SKM-1 treated with dmso at 0.1 percent for 144 hours (cell line): Measurements from ENCODE around the gene PAGE4.

Experiments used
- DNase-seq: peaks from one replicate; lab custom pipeline; 2025; ENCODE audit not compliant: unreplicated experiment; lab: John Stamatoyannopoulos, UW

Gene PAGE4, protein sequence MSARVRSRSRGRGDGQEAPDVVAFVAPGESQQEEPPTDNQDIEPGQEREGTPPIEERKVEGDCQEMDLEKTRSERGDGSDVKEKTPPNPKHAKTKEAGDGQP

DNA sequence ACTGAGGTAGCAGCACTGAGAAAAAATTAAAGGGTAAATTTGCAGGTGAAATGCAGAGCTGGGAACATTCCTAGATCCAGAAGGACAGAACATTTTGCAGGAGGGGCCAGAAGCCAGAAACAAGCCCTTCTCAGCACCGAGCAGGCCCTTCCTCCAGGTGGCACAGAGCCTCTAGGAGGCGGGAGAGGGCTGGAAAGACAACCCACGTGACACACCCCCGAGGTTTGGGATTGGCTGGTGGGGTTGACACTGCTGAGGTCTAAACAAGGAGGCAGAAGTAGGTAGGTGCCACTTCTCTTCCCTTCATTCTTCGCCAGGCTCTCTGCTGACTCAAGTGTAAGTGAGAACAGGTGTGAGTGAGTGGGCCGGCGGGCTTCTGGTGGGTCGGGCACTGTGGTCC lies at the start of gene PAGE4:
Gene PAGE4, plus strand, starts transcription at position 288 of the 400 bp plus-strand sequence. CDS start 1,126 bp downstream, outside the sequence.
- DNase-seq = no peak

DNA sequence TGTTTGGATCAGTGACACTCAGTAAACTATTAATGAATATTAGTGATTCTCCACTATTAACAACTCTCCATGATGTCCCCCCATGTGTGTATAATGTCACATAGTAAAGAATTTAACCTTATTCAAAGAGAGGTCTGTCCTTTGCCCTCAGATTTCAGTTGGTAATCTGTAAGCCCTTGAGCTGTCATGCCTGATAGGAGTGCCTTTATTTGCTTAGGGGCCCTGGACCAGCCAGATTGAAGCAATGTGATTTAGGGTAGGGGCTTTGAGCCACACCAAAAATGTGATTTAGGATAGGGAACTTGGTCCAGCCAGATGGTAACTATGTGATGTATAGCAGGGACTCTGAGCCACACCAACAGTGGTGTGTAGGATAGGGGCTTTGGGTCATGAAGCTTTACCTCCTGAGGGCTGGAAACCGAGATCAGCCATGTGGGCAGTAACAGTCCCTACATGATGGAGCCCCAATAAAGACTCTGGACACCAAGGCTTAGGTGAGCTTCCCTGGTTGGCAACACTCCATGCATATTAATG lies 44.3 kb upstream of the PAGE4 start:
- no peak for DNase-seq

DNA sequence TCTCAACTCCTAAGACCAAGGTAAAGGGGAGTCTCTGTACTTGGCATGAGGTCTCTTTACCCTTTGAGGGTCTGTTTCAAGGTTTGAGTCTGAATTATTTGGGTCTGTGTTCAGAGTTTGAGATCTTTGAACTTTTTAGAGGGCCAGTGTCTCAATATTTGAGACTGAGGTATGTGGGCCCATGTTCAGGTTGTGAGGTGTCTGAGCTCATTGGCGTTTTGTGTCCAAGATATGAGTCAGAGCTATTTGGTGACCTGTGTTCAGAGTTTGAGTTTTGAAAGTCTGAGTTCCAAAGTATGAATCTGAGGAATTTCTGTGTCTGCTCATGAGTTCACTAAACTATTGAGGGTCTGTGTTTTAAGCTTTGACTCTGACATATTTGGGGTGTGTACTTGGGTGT lies 36.7 kb upstream of the PAGE4 start:
- DNase-seq = no peak

DNA sequence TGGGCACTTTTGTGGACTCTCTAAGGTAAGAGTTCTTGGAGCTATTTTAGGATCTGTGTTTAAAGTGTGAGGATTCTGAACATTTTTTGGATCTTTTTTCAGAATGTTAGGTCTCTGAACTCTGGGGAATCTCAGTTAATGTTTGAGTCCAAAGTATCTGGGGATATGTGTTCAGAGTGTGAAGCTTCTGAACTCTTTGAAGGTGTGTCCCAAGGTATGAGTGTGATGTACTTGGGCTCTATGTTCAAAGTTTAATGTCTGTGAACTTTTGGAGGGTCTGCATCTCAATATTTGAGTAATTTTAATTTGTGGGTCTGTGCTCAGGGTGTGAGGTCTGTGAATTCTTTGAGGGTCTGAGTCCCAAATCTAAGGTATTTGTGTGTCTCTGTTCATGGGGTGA lies 35.4 kb upstream of the PAGE4 start:
- no peak for DNase-seq

DNA sequence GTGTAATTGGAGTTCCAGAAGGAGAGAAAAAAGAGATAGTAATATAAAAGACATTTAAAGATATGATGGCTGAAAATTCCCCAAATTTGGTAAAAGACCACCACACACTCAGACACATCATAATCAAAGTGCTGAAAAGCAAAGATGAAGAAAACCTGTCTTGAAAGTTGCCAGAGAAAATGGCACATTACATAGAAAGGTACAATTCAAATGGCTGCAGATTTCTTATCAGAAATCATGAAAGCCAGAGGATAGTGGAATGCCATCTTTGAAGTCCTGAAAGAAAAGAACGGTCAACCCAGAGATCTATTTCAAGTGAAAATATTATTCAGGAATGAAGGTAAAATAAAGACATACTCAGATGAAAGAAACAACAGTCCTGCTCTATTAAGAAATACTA lies 29.3 kb upstream of the PAGE4 start:
- DNase-seq = no peak

DNA sequence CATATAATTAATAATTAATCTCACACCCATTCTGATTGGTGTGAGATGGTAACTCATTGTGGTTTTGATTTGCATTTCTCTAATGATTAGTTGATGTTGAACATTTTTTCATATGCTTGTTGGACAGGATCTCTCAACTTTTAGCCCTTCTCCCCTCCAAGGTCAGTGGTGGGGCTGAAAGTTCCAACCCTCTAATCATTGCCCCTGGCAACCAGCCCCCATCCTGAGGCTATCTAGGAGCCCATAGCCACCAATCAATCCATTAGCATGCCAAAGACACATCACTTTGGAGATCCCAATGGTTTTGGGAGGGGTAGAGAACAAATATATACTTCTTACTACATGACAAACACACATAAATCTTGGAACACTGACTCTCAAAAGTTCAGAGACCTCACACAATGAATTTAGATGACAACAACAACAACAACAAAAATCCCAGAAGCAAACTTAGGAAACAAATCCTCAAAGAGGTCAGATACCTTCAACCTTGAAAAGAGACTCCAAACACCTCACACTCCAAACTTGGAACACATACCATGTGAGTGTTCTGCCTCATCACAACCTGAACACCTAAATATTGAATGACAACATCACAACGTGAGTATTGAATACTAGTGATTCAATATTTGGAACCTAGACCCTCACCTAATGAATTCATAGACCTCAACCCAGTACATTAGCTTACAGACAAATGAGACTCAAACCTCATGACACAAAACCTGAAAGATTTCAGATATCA lies 19.0 kb upstream of the PAGE4 start:
- DNase-seq = no peak

DNA sequence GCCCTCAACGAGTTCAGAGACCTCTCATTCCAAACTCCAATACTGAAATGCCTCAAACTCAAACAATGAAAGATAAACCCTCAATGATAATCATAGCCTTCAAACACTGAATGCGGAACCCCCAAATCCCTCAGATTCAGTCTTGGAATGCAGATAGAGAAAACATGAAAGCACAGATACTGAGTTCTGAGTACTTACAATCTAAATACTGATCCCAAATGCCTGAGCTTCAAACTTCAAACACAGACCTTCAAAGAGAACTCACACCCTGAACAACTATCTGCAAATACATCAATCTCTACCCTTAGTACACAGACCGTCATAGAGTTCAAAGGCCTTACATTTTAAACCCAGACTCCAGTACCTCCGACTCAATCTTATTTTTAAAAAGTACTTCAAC lies 16.9 kb upstream of the PAGE4 start:
- DNase-seq = no peak

DNA sequence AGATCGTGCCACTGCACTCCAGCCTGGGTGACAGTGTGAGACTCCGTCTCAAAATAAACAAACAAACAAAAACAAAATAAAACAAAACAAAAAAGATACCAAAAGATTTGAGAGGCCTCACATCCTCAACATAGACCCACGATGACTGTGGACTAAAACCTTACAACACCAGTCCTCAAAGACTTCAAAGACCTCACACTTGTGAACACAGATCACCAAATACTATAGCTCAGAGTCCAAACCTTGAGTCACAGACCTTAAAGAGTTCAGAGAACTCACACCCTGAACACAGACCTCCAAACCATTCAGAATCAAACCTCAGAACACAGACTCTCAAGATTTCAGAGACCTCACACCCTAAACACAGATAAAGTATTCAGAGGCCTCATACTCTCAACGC lies 12.7 kb upstream of the PAGE4 start:
- DNase-seq = no peak

DNA sequence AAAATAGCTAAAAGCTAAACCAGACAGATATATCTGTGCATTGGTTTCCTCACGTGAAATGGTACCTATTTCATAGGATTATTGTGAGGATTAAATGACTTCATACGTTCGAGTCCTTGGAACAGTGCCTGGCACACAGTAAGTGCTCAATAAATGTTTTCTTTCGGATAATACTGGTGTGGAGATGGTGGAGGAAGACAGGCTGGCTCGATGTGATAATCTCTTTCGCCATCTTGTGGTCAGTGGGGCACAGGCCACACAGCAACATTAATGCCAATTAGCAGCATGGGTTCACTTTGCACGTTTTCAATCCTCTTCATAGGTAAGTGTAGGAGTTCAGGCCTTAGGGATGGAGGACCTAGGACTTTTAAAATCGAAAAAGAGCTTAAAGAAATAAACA lies 9.3 kb downstream of the PAGE4 start:
- peak; percentile 17 for DNase-seq

DNA sequence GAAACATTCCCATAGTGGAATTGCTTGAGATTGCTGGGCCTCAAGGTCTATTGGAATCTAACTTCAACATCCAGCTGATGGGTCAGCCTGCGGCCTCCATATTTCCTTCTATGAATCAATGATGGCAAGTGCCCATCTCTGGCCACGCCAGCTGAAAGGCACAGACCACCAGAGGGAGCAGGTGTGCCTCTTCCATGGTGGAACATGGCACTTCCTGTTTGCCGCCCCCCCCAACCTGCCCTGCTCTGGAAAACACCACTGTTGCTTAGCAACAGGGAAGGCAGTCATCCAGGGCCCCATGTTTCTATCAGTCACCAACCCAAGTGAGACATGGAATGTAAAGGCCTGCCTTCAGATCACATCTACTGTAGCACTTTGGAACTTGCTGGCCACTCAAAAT lies 11.6 kb downstream of the PAGE4 start:
- DNase-seq = peak; percentile 6

DNA sequence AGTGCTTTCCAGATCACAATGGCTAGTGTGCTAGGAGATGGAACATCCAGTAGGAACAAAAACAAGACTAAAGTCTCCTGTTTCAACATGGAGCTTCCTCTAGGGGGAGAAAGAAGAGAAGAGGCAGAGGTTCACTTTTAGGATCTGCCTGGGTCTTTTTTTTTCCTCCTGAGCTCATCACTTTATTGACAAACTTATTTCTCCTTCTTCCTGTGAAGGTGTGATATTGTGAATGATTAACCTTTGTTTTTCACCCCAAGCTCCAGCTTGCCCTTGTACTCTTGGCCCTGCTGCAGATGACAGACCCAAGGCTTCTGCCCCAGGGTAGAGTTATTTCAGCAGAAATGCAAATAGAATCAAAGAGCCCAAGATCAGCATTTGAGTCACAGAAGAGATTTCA lies 13.5 kb downstream of the PAGE4 start:
- DNase-seq = no peak

DNA sequence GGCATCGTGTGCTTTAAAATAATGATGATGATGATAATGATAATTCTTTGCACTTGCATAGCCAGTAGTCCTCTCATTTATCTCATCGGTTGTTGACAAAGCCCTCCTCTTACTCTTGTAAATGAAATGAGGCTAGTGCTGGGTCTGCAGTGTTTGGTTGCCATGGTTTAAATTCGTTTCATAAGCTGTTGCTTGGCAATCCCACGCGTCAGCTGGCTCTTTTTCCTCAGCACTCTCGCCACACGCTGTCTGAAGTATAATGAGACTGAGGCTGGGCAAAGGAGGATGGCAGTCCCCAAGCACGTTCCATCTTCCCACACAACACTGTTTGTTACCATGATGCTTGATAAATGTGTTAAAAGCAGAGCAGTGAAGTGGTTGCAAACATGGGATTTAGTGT lies 15.5 kb downstream of the PAGE4 start:
- DNase-seq = no peak

DNA sequence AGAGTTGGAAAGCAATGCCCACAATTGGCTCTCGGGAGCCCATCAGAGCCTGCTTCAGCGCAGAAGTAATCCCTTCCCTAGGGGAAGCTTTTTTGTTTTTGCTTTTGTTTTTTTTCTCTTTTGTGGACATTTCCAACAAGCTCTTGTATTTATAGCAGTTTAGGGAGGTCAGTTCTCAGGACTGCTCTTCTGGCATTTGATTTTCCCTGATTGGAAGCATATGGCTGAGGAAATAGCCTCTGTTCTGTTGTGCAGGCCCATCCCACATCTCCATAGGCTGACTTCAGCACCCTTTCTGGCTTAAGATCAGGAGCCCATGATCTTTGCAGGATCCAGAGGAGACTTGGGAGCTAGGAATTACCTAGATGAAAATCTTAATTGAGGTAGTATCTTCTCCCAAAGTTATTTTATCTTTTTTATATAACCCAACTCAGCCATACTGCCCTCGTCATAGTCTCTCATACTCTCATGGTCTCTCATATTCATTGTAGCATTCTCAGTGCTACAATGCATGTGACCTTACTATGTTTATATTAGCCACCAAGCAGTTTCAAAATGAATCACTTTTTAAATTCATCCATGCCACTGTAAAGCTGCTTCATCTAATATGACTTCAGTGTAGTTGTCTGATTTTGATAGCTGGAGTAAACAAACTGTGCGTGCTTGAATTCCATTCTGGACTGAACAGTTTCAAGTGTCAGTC lies 16.7 kb downstream of the PAGE4 start:
- no peak for DNase-seq

DNA sequence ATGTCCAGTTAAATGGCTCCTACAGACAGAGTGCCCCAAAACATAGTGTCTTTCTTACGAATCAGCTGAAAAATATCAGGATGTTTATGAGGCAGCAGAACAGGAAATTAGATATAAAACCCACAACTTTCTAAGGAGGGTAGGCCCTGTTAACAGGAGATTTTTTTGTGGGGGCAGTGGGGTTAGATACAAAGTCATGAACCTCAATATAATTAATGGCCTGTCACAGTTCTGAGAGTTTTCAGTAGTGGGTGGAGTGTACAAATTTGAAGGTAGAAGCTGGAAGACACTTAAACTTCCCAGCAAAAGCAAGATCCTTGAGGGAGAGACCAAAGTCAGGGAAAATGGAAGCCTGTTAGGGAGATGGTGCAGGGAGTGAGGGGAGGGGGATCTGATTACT lies 17.4 kb downstream of the PAGE4 start:
- no peak for DNase-seq

DNA sequence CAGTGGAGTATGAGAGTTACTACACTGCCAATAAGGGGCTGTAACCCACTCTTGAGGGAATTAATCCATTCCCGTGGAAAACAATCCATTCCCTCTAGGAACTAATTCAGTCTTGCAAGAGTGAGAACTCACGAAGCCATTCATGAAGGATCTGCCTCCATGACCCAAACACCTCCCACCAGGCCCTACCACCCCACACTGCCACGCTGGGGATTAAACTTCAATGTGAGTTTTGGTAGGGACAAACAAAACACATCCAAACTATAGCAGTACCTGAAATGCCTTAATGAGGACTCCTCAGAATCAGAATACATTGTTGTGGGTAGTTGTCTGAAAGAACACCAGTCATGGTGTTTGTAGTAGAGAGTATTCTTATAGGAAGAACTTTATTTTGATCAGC lies 19.2 kb downstream of the PAGE4 start:
- DNase-seq = no peak

DNA sequence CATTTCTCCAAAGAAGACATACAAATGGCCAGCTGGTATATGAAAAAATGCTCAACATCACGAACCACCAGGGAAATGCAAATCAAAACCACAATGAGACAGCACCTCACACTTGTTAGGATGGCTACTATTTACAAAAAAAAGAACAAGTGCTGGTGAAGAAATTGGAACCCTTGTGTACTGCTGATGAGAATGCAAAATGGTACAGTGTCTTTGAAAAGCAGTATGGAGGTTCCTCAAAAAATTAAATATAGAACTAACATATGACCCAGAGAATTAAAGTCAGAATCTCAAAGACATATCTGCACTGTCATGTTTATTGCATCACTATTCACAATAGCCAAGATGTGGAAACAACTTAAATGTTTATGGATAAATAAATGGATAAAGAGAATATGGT lies 20.9 kb downstream of the PAGE4 start:
- no peak for DNase-seq

DNA sequence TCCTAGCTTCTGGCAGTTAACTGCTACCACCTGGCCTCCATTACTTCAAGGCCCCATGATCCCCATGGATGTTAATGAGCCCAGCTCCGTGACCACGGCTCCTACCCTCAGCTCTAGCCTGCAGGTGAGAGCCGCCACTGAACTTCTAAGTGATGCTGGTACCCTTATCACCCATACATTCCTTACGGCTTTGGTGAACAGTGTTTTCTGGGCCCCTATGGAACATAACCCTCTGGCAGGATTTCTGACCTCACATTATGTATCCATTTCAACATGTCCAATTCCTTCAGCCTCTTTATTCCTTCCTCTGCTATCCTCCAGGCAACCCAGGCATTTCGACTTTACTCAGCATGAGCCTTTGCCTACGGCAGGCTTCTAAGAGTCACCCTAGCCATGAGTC lies 24.6 kb downstream of the PAGE4 start:
- DNase-seq = no peak

DNA sequence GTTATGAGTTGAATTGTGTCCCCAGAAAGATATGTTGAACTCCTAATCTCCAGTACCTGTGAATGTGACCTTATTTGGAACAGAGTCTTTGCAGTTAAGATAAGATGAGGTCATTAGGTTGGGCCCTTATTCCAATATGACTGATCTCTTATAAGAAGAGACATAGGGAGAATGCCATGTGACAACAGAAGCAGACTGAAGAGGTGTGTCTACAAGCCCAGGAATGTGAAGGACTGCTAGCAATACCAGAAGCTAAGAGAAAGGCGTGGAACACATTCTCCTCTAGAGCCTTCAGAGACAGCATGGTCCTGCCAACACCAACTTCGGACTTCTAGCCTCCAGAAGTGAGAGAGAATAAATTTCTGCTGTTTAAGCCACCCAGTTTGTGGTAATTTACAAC lies 27.7 kb downstream of the PAGE4 start:
- DNase-seq = no peak

DNA sequence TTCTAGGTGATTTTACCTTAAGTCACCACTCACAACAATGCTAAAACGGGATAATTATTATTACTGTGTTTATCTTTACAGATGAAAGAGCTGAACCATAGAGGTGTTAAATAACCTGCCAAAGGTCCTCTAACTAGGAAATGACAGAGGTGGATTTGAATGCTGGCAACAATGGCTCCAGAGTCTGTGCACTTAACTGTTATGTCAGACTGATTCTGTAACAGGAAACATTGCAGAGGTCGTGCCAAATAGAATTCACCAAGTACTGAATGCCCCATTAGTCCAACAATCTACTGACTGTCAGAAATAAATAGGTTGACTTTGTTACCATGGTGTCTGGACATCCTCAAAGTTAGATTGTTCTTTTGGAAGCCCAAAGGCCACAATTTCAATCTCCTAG lies 29.2 kb downstream of the PAGE4 start:
- no peak for DNase-seq

DNA sequence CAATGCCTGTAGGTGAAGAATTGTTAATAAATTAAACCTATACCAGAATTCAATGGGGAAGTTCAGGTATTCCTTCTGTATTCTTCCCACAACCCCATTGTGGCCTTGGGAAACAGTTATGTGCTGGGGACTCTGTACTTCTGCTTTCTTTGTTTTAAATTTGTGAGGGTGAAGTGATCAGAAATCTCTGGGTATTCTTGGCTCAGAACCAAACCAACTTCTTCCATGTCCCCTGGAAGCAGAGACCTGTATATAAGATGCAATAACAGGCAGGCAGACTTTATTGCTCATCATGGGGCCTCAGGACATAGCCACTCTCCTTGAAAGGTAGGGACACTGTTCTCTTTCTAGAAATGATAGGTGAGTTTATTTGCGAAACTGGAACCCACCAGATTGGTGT lies 30.4 kb downstream of the PAGE4 start:
- DNase-seq = no peak

DNA sequence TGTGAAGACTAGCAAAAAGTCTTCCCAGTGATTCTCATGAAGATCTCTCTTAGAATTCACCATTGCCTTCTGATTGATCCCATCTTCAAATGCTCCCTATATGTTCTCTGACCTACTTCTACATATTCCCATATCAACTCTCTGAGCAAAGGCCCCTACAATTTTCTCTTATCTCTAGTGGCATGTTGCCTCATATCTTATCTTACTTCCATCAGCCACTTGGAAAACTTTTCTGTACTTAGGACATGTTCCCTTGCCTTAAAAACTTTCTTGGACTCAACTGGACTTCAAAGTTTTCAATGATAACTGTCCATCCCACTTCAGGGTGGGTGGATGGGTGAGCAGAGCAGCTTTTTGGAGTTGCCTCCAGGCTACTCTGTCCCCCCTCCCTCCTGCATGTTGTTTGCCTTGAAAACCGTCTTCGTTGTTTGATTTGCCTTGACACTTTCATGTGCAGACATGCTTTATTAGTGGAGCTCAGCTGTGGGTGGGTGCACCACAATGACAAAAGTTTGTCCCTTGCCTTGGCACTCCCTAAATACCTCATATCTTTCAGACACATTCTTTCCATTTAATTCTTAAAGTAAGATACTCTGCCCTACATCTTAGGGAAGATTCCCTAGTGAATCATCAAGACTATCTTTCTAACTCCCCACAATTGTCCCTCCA lies 31.9 kb downstream of the PAGE4 start:
- no peak for DNase-seq

DNA sequence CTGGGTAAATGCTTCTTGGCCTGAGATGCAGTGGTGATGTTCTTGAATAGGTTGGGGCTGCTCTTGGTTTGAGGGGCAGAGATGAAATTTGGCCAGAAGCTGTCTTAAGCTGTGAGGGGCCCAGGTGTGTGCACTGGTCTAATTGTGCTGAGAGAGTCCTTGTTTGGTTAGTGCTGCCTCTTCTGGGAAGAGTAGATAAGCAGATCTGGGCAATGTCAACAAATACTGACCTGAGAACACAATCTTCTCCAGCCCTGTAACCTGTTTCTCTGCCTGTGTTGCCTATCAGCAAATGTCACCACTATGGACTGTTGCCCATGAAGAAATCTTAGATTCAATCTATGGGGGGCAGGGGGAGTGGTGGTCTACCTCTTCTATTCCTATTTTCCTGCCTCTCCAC lies 33.0 kb downstream of the PAGE4 start:
- no peak for DNase-seq
